HCT116 (cell line): Measurements from ENCODE around the gene HAPLN3. TPM values are rescaled to one million over a fixed set of nuclear protein-coding genes. Genes with fewer than 3 reads are reported as not detected.
A peak's percentile ranks its signal among the peaks of the same experiment; 100 is the strongest.

Experiments used
- ATAC-seq: fragments of 200-7000 bp; cut with Tn5 transposase; 2 replicates; pipeline ENCODE4 v1.9.1; 2020; ENCODE audit warnings: mild to moderate bottlenecking, moderate library complexity
- BruUV-seq: library from RNA; stranded (reverse); fragments of 400-500 nt; replicated peaks from 2 replicates; lab custom pipeline; 2021; lab: Mats Ljungman, UMichigan
- CTCF ChIA-PET: fragments of 300-600 bp; sonication (Branson Sonifier 250); formaldehyde crosslinking; loops from one replicate; lab custom pipeline; 2021; ENCODE audit warnings: antibody characterized with exemption; lab: Charles Lee
- POLR2A ChIA-PET: fragments of 300-600, 350-600 bp; sonication (Branson Sonifier 250); formaldehyde crosslinking; loops from one replicate; lab custom pipeline; 2021; ENCODE audit warnings: antibody characterized with exemption; lab: Charles Lee
- RAD21 ChIA-PET, 2 experiments: fragments of 300-600 bp; sonication (Branson Sonifier 250); formaldehyde crosslinking; loops; one replicate each; lab custom pipeline; 2023; ENCODE audit warnings: low total read pairs in 2 of 2; ENCODE audit not compliant: uncharacterized antibody in 2 of 2, unreplicated experiment in 2 of 2, low non-redundant PET in 1 of 2; lab: Charles Lee
- DNase-seq: peaks from one replicate; pipeline ENCODE4 v3.0.0-alpha.2; 2010; ENCODE audit warnings: low read depth, low spot score
- H2AFZ ChIP-seq: fragments of 200-600 bp; shearing (Covaris generic), sonication (generic); 2 replicates; pipeline ENCODE4 v1.6.1; 2017; ENCODE audit warnings: low read depth, mixed run types, mixed read lengths, antibody characterized with exemption, low read length; ENCODE audit not compliant: poor library complexity, severe bottlenecking
- H3K27ac ChIP-seq: 2 replicates; pipeline ENCODE4 v1.5.1; 2012; ENCODE audit warnings: low read depth, low read length
- H3K27me3 ChIP-seq: fragments of 200-600 bp; sonication (generic); 2 replicates; pipeline ENCODE4 v1.6.1; 2016; ENCODE audit warnings: mixed run types, low read length, mixed read lengths; ENCODE audit not compliant: insufficient read depth
- H3K36me3 ChIP-seq, 2 experiments: fragments of 200-500 bp in 1 of 2; fragments of 200-600 bp in 1 of 2; sonication (Bioruptor generic) in 1 of 2; sonication (generic) in 1 of 2; 2 replicates each; pipeline versions ENCODE4 v1.5.1 to v1.6.1; 2014 to 2016; ENCODE audit warnings: low read length in 2 of 2, inconsistent platforms in 1 of 2, mixed read lengths in 1 of 2, mixed run types in 1 of 2; ENCODE audit not compliant: insufficient read depth in 2 of 2, control insufficient read depth in 1 of 2
- H3K4me1 ChIP-seq, 2 experiments: fragments of 200-600 bp in 1 of 2; sonication (generic) in 1 of 2; 2 replicates each; pipeline versions ENCODE4 v1.5.1 to v1.6.1; 2012 to 2017; ENCODE audit warnings: low read length in 2 of 2, inconsistent platforms in 1 of 2, mild to moderate bottlenecking in 1 of 2, mixed read lengths in 1 of 2, mixed run types in 1 of 2, moderate library complexity in 1 of 2; ENCODE audit not compliant: insufficient read depth in 2 of 2, control insufficient read depth in 1 of 2
- H3K4me2 ChIP-seq: fragments of 200-600 bp; sonication (generic); 2 replicates; pipeline ENCODE4 v1.6.1; 2017; ENCODE audit warnings: mixed run types, low read length, mixed read lengths
- H3K4me3 ChIP-seq, 2 experiments: fragments of 200-600 bp in 1 of 2; sonication (generic) in 1 of 2; replicated peaks in 1 of 2; 2 replicates each; pipeline ENCODE4 v1.5.1; 2011 to 2016; ENCODE audit warnings: low read length in 2 of 2, control low read depth in 1 of 2, low read depth in 1 of 2, mild to moderate bottlenecking in 1 of 2, mixed read lengths in 1 of 2, mixed run types in 1 of 2
- H3K79me2 ChIP-seq: fragments of 200-600 bp; sonication (generic); 2 replicates; pipeline ENCODE4 v1.6.1; 2017; ENCODE audit warnings: mild to moderate bottlenecking, mixed run types, low read length, moderate library complexity, mixed read lengths; ENCODE audit not compliant: insufficient read depth
- H3K9ac ChIP-seq: fragments of 200-600 bp; sonication (generic); 2 replicates; pipeline ENCODE4 v1.6.1; 2016; ENCODE audit warnings: low read length, mixed read lengths
- H3K9me2 ChIP-seq: fragments of 200-600 bp; sonication (generic), shearing (Covaris generic); 2 replicates; pipeline ENCODE4 v1.6.1; 2017; ENCODE audit warnings: mixed run types, mild to moderate bottlenecking, moderate library complexity; ENCODE audit not compliant: insufficient read depth
- H3K9me3 ChIP-seq, 2 experiments: fragments of 200-500 bp in 1 of 2; fragments of 200-600 bp in 1 of 2; sonication (Bioruptor generic) in 1 of 2; sonication (generic) in 1 of 2; 2 replicates each; pipeline ENCODE4 v1.6.1; 2014 to 2017; ENCODE audit warnings: low read length in 2 of 2, mixed read lengths in 2 of 2, inconsistent platforms in 1 of 2, low read depth in 1 of 2, mild to moderate bottlenecking in 1 of 2, mixed run types in 1 of 2, moderate library complexity in 1 of 2; ENCODE audit not compliant: control insufficient read depth in 1 of 2, insufficient read depth in 1 of 2
- H4K20me1 ChIP-seq: fragments of 200-600 bp; sonication (generic), shearing (Covaris generic); 2 replicates; pipeline ENCODE4 v1.6.1; 2017; ENCODE audit warnings: mixed run types, mild to moderate bottlenecking, moderate library complexity; ENCODE audit not compliant: insufficient read depth
- EZH2phosphoT487 ChIP-seq: fragments of 200-600 bp; IDR thresholded peaks from 2 replicates; pipeline ENCODE4 v1.6.1; 2018; ENCODE audit warnings: antibody characterized with exemption, borderline replicate concordance
- FOSL1 ChIP-seq: IDR thresholded peaks from 2 replicates; pipeline ENCODE4 v1.6.1; 2012; ENCODE audit warnings: low read depth
- MAX ChIP-seq: IDR thresholded peaks from 2 replicates; pipeline ENCODE4 v1.6.1; 2012
- SP1 ChIP-seq: IDR thresholded peaks from 2 replicates; pipeline ENCODE4 v1.6.1; 2012; ENCODE audit warnings: low read depth
- SRF ChIP-seq: IDR thresholded peaks from 2 replicates; pipeline ENCODE4 v1.6.1; 2012; ENCODE audit warnings: low read depth
- YY1 ChIP-seq: IDR thresholded peaks from 2 replicates; pipeline ENCODE4 v1.6.1; 2011; ENCODE audit warnings: low read length, low read depth, moderate library complexity, mild to moderate bottlenecking; ENCODE audit not compliant: insufficient replicate concordance; ENCODE audit errors: extremely low read depth
- ZNF274 ChIP-seq: fragments of 200-500 bp; sonication (Bioruptor generic); IDR thresholded peaks from 2 replicates; pipeline ENCODE4 v1.6.1; 2014; ENCODE audit warnings: mild to moderate bottlenecking, low read depth, low read length, inconsistent platforms
- intact Hi-C: fragments of 100-400 bp; cut with micrococcal nuclease; formaldehyde crosslinking; loops from 2 replicates; pipeline ENCODE4 v1.10.0; 2022
- total RNA-seq: library from RNA; stranded (reverse); gene quantifications from one replicate; pipeline ENCODE4 v1.2.1, GENCODE V29; 2021; ENCODE audit not compliant: unreplicated experiment
- TF ChIP-seq, protein P1 (sequence below): IDR thresholded peaks from 2 replicates; pipeline ENCODE4 v1.6.1; 2012; ENCODE audit warnings: low read depth

HAPLN3 gene
- total RNA-seq, 1 experiment from 2014 or later: 10.9 TPM

DNA sequence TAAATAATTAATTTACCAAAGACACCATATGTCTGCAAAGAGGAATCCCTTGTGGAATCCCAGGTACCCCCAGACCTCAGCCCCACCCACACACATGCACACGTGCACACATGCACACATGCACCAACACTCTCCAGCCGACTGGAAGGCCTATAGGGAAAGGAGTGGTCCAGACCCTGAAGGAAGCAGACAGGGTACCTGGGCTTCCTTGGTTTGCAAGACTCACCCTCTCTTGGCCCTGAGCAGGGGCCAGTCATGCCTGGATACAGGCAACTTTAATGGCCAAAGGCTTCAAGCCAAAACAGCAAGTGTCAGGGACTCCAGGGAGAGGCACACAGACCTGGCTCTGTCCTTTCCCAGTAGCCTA lies 8.9 kb upstream of the HAPLN3 start:
- no TSS peak for BruUV-seq
- Histone ChIP-seq H4K20me1 (no peaks in the 10 kb centered on the region), H3K27ac (no peak overlapping the region), H3K27me3 (no peaks in the 10 kb centered on the region), H2AFZ (no peak overlapping the region), H3K4me1 (peaks cover 7 to 28% of the 10 kb centered on the region in 2 experiments; a peak in 3 of 4 replicates), H3K9ac (no peak overlapping the region), H3K4me2 (peak overlapping the region; percentile 47; the same call in 1 of the 2 replicates), H3K9me3 (no peaks in the 10 kb centered on the region), H3K4me3 (no peak overlapping the region), H3K9me2 (no peaks in the 10 kb centered on the region), H3K36me3 (0 out of 4 replicates have a peak, but pooled peaks cover 0 to 2% of the 10 kb centered on the region in 2 experiments), H3K79me2 (no peaks in the 10 kb centered on the region)
- ChIA-PET CTCF (interaction anchor here (0.6 to 3.2 kb wide), 24 partner anchors 9 to 396 kb away, joined by 3 to 38 read pairs (median 6); partner anchors contain the start of genes ABHD2, HAPLN3 and MFGE8), RAD21 (interaction anchor here (0.6 to 1.9 kb wide), 6 partner anchors 97 to 274 kb away, joined by 3 to 10 read pairs (median 6); no protein-coding TSS in a partner anchor), POLR2A (interaction anchor here (1.0 to 1.5 kb wide), 2 partner anchors 8 to 113 kb away, joined by 3 to 5 read pairs; no protein-coding TSS in a partner anchor)
- ATAC-seq (no peak), DNase-seq (no peak)
- TF ChIP-seq SP1 (no peak), EZH2phosphoT487 (no peak), ZNF274 (no peak), MAX (no peak), YY1 (no peak), SRF (no peak), FOSL1 (no peak)
- TF ChIP-seq, protein P1, sequence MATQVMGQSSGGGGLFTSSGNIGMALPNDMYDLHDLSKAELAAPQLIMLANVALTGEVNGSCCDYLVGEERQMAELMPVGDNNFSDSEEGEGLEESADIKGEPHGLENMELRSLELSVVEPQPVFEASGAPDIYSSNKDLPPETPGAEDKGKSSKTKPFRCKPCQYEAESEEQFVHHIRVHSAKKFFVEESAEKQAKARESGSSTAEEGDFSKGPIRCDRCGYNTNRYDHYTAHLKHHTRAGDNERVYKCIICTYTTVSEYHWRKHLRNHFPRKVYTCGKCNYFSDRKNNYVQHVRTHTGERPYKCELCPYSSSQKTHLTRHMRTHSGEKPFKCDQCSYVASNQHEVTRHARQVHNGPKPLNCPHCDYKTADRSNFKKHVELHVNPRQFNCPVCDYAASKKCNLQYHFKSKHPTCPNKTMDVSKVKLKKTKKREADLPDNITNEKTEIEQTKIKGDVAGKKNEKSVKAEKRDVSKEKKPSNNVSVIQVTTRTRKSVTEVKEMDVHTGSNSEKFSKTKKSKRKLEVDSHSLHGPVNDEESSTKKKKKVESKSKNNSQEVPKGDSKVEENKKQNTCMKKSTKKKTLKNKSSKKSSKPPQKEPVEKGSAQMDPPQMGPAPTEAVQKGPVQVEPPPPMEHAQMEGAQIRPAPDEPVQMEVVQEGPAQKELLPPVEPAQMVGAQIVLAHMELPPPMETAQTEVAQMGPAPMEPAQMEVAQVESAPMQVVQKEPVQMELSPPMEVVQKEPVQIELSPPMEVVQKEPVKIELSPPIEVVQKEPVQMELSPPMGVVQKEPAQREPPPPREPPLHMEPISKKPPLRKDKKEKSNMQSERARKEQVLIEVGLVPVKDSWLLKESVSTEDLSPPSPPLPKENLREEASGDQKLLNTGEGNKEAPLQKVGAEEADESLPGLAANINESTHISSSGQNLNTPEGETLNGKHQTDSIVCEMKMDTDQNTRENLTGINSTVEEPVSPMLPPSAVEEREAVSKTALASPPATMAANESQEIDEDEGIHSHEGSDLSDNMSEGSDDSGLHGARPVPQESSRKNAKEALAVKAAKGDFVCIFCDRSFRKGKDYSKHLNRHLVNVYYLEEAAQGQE: no peak
- intact Hi-C loops: loop anchor here (1.0 to 2.0 kb wide), 2 partner anchors 113 to 273 kb away; no protein-coding TSS in a partner anchor
